HL-60 (cell line): Measurements from ENCODE around the gene UPK3B.
"Not testable (repeated sequence)": the region's sequence is repeated elsewhere in the genome, so short reads cannot be mapped to it uniquely, and the experiment has no call there.

Experiments used
- POLR2AphosphoS5 ChIP-seq: IDR thresholded peaks from 2 replicates; pipeline ENCODE4 v1.6.1; 2012; ENCODE audit warnings: low read depth
- TF ChIP-seq, protein P1 (sequence below): IDR thresholded peaks from one replicate; pipeline ENCODE4 v1.5.1; 2011; ENCODE audit warnings: low read length, control low read depth, inconsistent platforms; ENCODE audit not compliant: insufficient read depth
- TF ChIP-seq, protein P2 (sequence below): IDR thresholded peaks from 2 replicates; pipeline ENCODE4 v1.6.1; 2012; ENCODE audit warnings: low read depth; ENCODE audit not compliant: insufficient replicate concordance

DNA sequence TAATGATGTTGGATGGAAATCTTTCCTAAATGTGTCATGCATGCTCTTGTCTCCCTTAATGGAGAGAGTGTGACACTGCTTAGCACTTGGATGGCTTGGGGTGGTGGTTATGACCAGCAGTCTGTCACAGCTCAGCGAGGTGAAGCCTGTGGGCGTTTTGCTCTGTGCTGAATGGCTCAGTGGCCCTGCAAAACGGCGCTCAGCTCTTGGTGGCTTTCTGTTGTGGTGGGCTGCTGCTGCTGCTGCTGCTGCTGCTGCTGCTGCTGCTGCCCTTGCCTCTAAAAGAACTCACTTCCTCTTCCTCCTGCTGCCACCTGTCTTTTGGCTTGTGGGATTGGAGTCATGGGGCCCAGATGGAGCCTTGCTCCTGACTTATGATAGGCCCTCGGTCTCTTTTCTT, 23.7 kb upstream of the UPK3B start:
- TF ChIP-seq, protein P1, sequence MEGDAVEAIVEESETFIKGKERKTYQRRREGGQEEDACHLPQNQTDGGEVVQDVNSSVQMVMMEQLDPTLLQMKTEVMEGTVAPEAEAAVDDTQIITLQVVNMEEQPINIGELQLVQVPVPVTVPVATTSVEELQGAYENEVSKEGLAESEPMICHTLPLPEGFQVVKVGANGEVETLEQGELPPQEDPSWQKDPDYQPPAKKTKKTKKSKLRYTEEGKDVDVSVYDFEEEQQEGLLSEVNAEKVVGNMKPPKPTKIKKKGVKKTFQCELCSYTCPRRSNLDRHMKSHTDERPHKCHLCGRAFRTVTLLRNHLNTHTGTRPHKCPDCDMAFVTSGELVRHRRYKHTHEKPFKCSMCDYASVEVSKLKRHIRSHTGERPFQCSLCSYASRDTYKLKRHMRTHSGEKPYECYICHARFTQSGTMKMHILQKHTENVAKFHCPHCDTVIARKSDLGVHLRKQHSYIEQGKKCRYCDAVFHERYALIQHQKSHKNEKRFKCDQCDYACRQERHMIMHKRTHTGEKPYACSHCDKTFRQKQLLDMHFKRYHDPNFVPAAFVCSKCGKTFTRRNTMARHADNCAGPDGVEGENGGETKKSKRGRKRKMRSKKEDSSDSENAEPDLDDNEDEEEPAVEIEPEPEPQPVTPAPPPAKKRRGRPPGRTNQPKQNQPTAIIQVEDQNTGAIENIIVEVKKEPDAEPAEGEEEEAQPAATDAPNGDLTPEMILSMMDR, result not testable (repeated sequence)
- not testable (repeated sequence) for TF ChIP-seq POLR2AphosphoS5
- TF ChIP-seq, protein P2, sequence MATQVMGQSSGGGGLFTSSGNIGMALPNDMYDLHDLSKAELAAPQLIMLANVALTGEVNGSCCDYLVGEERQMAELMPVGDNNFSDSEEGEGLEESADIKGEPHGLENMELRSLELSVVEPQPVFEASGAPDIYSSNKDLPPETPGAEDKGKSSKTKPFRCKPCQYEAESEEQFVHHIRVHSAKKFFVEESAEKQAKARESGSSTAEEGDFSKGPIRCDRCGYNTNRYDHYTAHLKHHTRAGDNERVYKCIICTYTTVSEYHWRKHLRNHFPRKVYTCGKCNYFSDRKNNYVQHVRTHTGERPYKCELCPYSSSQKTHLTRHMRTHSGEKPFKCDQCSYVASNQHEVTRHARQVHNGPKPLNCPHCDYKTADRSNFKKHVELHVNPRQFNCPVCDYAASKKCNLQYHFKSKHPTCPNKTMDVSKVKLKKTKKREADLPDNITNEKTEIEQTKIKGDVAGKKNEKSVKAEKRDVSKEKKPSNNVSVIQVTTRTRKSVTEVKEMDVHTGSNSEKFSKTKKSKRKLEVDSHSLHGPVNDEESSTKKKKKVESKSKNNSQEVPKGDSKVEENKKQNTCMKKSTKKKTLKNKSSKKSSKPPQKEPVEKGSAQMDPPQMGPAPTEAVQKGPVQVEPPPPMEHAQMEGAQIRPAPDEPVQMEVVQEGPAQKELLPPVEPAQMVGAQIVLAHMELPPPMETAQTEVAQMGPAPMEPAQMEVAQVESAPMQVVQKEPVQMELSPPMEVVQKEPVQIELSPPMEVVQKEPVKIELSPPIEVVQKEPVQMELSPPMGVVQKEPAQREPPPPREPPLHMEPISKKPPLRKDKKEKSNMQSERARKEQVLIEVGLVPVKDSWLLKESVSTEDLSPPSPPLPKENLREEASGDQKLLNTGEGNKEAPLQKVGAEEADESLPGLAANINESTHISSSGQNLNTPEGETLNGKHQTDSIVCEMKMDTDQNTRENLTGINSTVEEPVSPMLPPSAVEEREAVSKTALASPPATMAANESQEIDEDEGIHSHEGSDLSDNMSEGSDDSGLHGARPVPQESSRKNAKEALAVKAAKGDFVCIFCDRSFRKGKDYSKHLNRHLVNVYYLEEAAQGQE, result not testable (repeated sequence)
